GM10847 (cell line): ENCODE measurements around the gene KREMEN1.

ENCODE experiments used
- POLR2A ChIP-seq: IDR thresholded peaks from 2 replicates; pipeline ENCODE4 v1.6.1; 2011; ENCODE audit not compliant: insufficient read length; ENCODE audit errors: extremely low read depth

KREMEN1 gene

DNA sequence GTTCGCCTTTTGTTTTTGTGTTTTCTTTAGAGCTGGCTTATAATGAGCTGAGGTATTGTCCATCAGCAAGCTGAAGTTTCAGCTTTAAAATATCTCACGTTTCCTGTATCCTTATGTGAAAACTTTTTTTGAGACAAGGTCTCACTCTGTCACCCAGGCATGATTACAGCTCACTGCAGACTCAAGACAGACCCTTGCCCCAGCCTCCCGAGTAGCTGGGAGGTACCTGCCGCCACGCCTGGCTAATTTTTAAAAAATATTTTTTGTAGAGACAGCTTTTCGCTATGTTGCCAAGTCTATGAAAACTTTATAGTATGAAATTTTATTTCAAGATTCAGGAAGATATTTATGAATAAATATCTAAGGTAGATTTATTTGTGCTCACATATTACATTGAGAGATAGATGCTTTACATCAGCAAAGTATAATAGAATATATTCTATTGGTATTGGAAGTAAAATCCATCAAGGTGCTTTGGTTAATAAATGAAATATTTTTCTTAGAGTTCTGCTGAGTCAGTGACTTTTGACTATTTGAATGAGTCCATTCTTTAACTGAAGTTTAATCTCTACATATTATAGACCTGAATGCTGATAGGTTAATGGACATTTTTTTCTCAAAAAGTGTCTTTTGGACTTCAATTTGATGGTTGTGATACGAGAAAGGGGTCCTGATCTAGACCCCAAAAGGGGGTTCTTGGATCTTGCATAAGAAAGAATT, 10.2 kb downstream of the KREMEN1 start:
- TF ChIP-seq POLR2A: no peak

- TF ChIP-seq POLR2A: no peak
Observed at GRCh38 chr22:29083933-29084591, 11.2 kb downstream of the KREMEN1 start.

GRCh38 chr22:29087012-29087411, 14.2 kb downstream of the KREMEN1 start:
- TF ChIP-seq POLR2A: no peak

- no peak for TF ChIP-seq POLR2A
Observed at GRCh38 chr22:29088809-29089208, 16.0 kb downstream of the KREMEN1 start.

GRCh38 chr22:29089507-29089906, 16.7 kb downstream of the KREMEN1 start:
- TF ChIP-seq POLR2A: no peak

- TF ChIP-seq POLR2A: no peak
Observed at GRCh38 chr22:29090039-29090438, 17.2 kb downstream of the KREMEN1 start.

GRCh38 chr22:29092243-29092642, 19.4 kb downstream of the KREMEN1 start:
- TF ChIP-seq POLR2A: no peak

DNA sequence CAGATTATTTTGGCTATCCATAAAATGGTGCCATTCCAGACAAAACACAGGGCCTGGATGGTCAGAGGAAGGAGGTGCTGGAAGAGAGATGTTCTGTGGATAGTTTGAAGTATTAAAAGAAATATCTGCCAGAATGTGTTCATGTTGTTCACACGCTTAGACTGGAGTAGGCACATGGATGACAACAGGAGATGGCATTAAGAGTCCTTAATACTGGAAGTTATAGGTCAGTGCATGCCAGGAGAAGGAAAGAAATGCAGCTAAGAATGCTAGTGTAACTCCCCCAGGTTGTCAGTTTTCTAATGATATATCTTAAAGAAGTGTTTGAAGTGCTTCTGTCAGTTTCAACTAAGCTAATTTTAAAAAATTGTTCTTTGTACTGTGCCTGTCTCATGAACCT, 20.2 kb downstream of the KREMEN1 start:
- no peak for TF ChIP-seq POLR2A

- no peak for TF ChIP-seq POLR2A
Observed at GRCh38 chr22:29093501-29094300, 20.9 kb downstream of the KREMEN1 start.

DNA sequence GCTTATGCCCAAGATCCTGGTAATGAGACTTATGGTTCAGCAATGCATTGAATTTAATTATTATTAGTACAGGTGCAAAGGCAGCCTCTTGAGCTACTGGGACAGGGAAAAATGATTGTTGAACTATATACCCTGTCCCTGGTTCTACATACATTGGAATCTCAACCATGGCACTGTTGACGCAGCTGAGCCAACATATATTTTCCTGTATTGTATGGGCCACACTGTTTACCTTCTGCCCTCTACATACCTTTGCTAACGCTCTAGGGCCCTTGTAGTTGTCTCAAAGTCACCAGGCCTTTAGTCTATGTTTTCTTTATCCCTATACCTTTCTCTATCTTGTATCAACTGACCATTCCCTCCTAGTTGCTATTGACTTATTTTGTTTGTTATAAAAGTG, 22.6 kb downstream of the KREMEN1 start:
- no peak for TF ChIP-seq POLR2A

GRCh38 chr22:29096736-29097669, 24.2 kb downstream of the KREMEN1 start:
- no peak for TF ChIP-seq POLR2A

DNA sequence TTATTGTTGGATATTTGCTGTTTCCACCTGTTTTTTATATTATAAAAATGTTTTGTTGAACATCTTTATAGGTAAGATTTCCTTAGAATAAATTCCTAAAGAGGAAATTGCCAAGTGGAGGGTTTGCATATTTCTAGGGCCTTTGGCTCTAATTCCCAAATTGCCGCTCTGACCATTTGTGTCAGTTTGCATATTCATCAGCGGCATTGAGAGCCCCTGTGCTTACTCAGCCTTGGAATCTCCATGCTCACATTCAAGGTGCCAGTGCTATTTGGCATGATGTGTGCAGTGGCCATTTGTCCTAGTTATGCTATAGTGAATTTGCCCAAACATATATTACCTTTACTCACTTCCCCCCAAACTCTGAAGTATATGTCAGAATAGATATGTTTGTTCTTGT, 25.5 kb downstream of the KREMEN1 start:
- TF ChIP-seq POLR2A: no peak

DNA sequence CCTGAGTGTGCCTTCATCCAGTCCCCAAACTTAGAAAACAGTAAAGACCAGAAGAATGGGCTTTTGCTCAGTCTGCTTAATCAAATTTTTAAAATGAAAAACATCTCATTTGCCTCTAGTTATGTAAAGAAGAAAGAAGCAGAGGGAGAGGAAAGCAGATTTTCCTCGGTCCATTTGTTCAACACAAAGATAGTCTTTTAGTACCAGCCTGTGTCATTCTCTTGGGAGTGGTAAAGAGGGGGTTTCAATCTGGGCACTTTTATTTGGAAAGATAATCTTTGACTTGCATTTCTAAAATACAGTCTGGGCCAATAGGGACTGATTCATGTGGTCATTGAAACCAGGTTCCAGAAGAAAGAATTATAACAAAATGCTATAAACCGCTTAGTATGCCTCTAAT, 29.5 kb downstream of the KREMEN1 start:
- no peak for TF ChIP-seq POLR2A

GRCh38 chr22:29103121-29103520, 30.3 kb downstream of the KREMEN1 start:
- no peak for TF ChIP-seq POLR2A

- TF ChIP-seq POLR2A: no peak
Observed at GRCh38 chr22:29105468-29105867, 32.6 kb downstream of the KREMEN1 start.
